Measurements from ENCODE around the gene SCN9A. TPM values are rescaled to one million over a fixed set of nuclear protein-coding genes. Genes with fewer than 3 reads are reported as not detected.

The SCN9A gene
- total and polyA plus RNA-seq, 2 of the 4 experiments (the other 2 are of a cell fraction), result 40.1 to 135 TPM

DNA sequence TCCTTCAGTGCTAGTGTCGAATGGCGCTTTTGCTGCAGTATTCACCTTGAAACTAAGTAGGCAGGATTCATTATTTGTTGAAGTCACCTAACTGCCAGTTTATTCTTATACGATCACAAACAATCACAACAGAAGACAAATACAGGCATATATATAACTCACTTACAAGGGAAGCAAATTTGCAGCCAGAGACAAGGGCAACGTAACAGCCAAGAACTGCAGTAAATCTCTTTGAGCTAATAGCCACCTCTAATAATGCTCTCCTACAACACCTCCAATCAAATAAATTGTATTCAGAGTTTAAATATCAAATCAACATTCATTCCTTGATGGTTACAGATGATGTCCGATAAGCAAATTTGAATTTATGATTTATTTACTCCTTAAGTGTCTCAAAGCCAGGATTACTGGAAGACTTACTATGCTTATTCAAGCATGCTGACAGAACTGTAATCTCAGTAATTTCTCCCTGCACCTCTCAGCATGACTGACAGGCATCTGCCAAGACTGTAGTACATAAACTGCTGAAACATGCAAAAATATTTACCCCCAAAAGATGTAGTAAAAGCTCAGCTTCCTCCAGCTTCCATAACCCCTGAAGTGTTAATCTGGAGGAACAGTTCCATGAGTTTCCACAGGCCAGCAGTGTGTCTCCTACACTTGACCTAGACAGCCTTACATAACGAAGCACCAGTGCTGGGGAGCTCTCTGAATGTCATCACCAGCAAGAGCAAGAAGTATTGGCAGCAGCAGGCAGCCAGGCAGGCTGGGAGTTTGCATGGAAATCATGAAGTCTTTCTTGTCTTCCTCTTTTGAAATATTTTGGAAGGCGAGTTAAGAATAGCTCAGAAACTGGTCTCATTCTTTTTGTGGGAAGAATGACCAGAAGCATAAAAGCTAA is 227.0 kb downstream of the SCN9A start:
- Histone ChIP-seq H3K4ac (ENCODE audit: low read depth, low read length) (no peak overlapping the region), H2BK20ac (ENCODE audit: low read depth, low read length) (no peak overlapping the region), H3K23ac (ENCODE audit: low read depth, low read length) (no peak overlapping the region), H3K27me3 (ENCODE audit: control insufficient read depth, insufficient read depth, low read length) (no peaks in the 10 kb centered on the region), H4K5ac (ENCODE audit: low read depth, low read length) (no peak overlapping the region), H3K9ac (ENCODE audit: low read depth, low read length) (no peak overlapping the region), H3K4me1 (ENCODE audit: control insufficient read depth, insufficient read depth, low read length) (peaks cover 4% of the 10 kb centered on the region; the same call in 1 of the 2 replicates), H3K27ac (ENCODE audit: insufficient read depth, low read length) (no peak overlapping the region), H2BK15ac (ENCODE audit: low read depth, low read length) (no peak overlapping the region), H3K56ac (ENCODE audit: extremely low read depth, insufficient read depth, low read length) (no peak overlapping the region), H4K91ac (ENCODE audit: insufficient read depth, low read depth, low read length) (no peak overlapping the region), H3K14ac (replicated peaks; ENCODE audit: low read depth, low read length) (no peak overlapping the region), H2BK5ac (ENCODE audit: low read depth, low read length, poor library complexity, severe bottlenecking) (no peak overlapping the region), H3K9me3 (ENCODE audit: control insufficient read depth, insufficient read depth, low read length) (no peaks in the 10 kb centered on the region), H4K8ac (ENCODE audit: low read depth in 2 of 2, low read length in 2 of 2) (no peak overlapping the region), H2AFZ (replicated peaks; ENCODE audit: low read length, poor library complexity) (no peak overlapping the region), H3K79me1 (ENCODE audit: low read depth in 1 of 2, low read length in 2 of 2) (no peaks in the 10 kb centered on the region), H3K18ac (ENCODE audit: low read depth, low read length) (no peak overlapping the region), H2AK9ac (replicated peaks; ENCODE audit: low read depth, low read length, poor library complexity) (no peak overlapping the region), H3K4me3 (ENCODE audit: insufficient read depth, low read depth, low read length) (no peak overlapping the region), H3K4me2 (ENCODE audit: low read depth, low read length) (no peak overlapping the region), H2AK5ac (ENCODE audit: low read depth, low read length) (no peak overlapping the region), H2BK120ac (ENCODE audit: low read depth, low read length) (no peak overlapping the region), H4K20me1 (ENCODE audit: insufficient read depth, low read length) (no peaks in the 10 kb centered on the region), H3K36me3 (ENCODE audit: control insufficient read depth, insufficient read depth, low read length) (no peaks in the 10 kb centered on the region), H3K9me1 (ENCODE audit: insufficient read depth, low read length) (no peaks in the 10 kb centered on the region)
- CTCF ChIA-PET, result no interaction called here
- in situ Hi-C loops (cut with MboI; ENCODE audit: low sequenced_read_pairs) (loop anchor here (25.0 kb wide), 1 partner anchor 761 kb away; no protein-coding TSS in a partner anchor), intact Hi-C loops (cut with micrococcal nuclease) (no loop called here), dilution Hi-C loops (cut with HindIII; ENCODE audit: low sequenced_read_pairs, unreplicated experiment) (no loop called here)
- no TSS peak for BruUV-seq (replicated peaks)
- no CpG with 5 or more reads among the region's 7 CpGs for WGBS, 2 experiments (ENCODE audit: extremely low coverage in 2 of 2, insufficient read length in 1 of 2)
- DNase-seq (no peak), ATAC-seq (ENCODE audit: low read depth) (no peak)
- POLR2A ChIA-PET (ENCODE audit: unreplicated experiment), result no interaction called here
- TF ChIP-seq MXI1 (IDR thresholded peaks at IDR 0.05; ENCODE audit: borderline replicate concordance, low read depth, low read length) (no peak), ELK1 (IDR thresholded peaks at IDR 0.05; ENCODE audit: borderline replicate concordance, low read depth, low read length) (no peak), CEBPB (IDR thresholded peaks at IDR 0.05; ENCODE audit: low read depth, low read length) (no peak), MAFK (IDR thresholded peaks at IDR 0.05; ENCODE audit: low read depth, low read length) (no peak), CHD1 (IDR thresholded peaks at IDR 0.05; ENCODE audit: low read depth, low read length) (no peak), USF2 (IDR thresholded peaks at IDR 0.05; ENCODE audit: low read depth, low read length) (no peak), POLR2A (IDR thresholded peaks at IDR 0.05; ENCODE audit: low read depth, low read length) (no peak), MAZ (IDR thresholded peaks at IDR 0.05; ENCODE audit: borderline replicate concordance, low read depth, low read length) (no peak), RAD21 (IDR thresholded peaks at IDR 0.05; ENCODE audit: low read length) (no peak)
